IPS-11a (cell line): ENCODE data around the gene PSMA1.
"Not testable (repeated sequence)": the region's sequence is repeated elsewhere in the genome, so short reads cannot be mapped to it uniquely, and the experiment has no call there.

Experiments used
- H3K4me3 ChIP-seq: one replicate; pipeline ENCODE4 v1.5.1; 2013; ENCODE audit warnings: low read depth, low read length, control low read depth

The PSMA1 gene

DNA sequence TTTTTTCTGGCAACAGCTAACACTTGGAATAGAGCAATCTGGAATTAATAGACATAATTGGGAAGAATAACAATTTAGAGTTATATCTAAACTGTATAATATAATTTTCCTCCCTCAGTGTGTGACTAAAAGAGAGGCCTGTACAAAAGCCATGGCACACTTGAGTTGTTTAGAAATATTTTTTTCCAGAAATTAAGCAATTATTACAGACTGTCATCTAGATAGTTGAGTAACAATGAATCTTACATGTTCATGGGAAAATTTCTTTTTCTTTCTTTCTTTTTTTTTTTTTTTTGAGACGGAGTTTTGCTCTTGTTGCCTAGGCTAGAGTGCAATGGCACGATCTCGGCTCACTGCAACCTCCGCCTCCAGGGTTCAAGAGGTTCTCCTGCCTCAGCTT is 15.0 kb upstream of the PSMA1 start:
- not testable (repeated sequence) for H3K4me3 ChIP-seq

DNA sequence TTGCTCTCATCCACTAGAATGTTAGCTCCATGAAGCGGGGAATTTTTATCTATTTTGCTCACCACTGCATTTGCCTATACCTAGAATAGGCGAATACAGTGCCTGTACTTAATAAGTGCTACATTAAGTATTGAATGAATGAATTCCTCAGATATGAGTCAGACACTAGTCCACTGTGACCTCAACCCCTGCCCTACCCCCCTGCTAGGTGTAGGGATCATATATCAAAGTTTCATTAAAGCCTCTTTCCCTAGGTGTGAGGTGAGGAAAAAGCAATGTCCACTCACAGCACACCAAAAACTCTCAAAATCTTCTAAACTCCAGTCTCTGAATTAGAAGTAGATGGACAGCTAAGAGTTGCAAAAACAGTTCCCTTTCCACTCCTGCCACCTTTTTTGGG is 9.8 kb upstream of the PSMA1 start:
- no peak overlapping the region for H3K4me3 ChIP-seq

DNA sequence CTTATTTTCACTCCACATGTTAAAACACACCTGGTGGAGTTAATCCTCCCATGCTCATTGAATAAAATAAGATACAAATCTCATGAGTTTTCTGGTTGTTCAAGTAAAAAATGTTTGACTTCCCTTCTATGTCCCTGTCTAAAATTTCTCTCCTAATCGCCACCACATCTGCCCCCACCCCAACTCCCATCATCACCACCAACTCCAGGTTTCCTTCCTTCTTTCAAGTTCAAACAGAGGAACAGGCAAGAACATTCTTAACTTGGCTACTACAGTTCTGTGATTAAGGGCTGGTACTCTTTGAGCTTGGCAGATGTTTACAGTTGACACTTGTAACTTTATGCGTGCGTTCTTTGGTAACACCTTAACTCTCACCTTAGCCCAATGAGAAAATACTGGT is 9.1 kb upstream of the PSMA1 start:
- H3K4me3 ChIP-seq: no peak overlapping the region

DNA sequence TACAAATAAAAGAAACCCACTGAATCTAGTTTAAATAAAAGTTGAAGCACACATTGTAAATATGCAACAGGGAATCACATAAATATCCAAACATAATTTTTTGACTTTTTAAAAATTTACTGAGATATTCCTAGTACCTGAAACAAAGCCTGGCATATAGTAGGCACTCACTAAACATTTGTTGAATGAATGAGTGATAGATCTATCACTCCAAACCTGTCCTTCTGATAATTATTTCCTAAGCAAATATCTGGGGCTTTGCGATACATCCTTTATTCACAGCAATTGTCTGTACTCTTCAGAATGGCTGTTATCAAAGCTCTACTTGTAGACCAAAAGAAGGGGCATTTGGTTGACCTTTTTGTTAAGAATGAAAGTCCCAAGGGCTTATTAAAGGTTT is 2.6 kb upstream of the PSMA1 start:
- H3K4me3 ChIP-seq: no peak overlapping the region

DNA sequence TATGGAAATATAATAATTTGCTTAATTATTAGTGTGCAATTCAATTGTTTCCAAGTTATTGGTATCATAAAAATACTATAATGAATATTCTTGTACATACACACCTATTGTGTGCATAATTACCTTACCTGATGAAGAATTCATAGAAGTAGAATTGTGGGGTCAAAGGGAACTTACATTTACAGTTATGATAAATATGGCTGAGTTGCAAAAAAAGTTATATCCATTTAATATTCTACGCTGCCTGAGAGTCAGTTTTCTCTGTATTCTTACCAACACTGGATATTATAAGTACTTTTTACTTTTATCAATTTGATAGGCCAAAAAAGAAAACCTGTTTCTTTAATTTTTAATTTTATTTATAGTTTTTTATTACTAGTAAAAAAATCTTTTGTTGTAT is 2.1 kb upstream of the PSMA1 start:
- H3K4me3 ChIP-seq: no peak overlapping the region

DNA sequence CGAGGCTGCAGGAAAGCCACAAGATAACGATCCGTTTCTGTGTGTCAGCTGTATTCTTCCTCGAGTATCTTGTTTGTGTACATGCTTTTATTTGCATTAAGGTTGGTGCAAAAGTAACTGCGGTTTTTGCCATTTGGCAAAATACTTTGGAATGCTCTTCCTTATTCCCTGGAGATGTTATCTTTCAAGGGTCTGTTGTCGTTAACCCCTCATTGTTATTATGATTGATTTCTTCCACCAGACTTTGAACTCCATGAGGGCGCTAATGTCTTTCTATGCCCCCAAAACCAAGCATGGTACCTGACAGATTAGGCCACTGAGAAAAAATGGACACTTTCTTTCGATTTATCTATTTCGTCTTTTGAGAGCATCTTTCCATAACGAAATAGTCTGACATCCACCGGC is 563 bp upstream of the PSMA1 start:
- peak overlapping the region; percentile 84 for H3K4me3 ChIP-seq

DNA sequence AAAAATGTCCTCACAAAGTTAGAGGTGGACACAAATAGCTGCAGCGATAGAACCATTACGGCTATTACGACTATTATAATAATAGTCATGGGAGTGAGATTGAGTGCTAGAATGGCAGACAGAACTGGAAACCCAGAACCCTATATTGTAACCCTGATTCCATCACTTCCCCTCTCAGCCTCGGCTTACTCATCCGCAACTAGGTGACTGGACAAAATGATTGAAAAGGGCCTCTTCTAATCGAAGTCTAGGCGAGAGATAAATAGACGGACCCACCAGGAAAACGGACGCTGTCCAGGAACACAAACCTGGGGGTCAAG is 629 bp downstream of the PSMA1 start:
- H3K4me3 ChIP-seq: peak overlapping the region; percentile 84

DNA sequence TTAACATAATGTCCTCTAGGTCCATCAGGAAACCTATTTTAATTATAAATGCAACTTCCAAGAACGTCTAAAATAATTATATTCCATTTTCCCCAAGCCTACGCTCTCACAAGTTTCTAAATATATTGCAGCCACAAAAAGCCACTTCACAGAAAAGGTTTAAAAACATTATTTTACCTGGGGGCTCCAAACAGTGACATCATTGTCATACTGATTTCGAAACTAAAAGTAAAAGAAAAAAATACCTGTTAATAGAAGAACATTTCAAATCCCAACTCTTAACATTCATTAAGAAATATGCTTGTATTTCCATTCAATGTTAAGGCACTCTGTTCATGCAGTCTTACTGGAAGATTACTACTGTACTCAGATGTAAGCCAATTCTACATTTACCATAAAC is 1.4 kb downstream of the PSMA1 start:
- peak overlapping the region; percentile 84 for H3K4me3 ChIP-seq

DNA sequence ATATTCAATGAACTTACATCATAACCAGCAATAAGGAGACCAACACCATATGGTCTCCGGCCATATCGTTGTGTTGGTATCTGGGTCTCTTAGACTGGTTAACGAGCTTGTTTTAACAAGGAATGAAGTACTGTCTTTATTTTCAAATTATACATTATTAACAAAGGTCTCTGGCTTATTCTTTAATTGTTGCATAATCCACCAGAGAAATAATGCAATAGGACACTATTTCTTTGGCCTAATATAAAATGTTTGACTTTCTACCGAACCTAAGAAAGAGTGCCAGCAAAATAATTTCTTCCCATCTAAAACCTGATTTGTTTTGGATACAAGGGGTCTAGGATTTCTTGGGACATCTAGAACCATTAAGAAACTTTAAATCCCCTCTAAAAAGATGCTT is 6.4 kb downstream of the PSMA1 start:
- no peak overlapping the region for H3K4me3 ChIP-seq

DNA sequence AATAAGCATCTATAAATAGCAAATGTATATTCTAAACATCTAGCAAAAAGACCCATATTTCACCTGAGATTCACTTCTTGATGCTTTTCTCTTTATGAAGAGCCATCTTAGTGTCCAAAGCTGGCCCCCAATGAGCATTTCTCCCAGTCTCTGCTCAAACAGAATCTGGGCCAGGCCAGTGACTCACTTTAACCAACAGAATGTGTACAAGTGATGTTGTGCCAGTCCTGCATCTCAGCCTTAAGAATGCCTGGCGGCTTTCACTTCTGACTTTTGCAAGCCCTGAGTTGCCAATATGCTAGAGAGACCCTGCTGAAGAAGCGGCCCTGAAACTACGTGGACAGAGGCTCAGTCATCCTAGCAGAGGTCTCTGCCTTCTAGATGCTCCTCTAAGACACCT is 13.7 kb downstream of the PSMA1 start:
- H3K4me3 ChIP-seq: no peak overlapping the region

DNA sequence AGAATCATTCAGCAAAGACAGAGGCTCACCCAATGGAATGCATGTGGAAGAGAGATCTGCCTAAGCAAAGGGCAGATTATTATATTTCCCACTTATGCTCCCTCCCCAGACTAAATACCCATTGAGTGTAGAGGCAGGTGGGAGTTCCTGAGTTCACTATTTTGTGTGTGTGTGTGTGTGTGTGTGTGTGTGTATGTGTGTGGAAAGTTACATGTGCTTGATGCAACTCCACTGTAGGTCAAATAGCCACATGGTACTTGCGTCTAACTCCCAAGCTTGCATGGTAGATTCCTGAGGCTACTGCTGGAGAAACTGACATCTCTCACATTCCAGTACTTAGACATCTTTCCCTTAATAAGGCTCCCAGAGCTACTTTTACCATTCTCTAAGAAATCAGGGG is 17.2 kb downstream of the PSMA1 start:
- H3K4me3 ChIP-seq: no peak overlapping the region

DNA sequence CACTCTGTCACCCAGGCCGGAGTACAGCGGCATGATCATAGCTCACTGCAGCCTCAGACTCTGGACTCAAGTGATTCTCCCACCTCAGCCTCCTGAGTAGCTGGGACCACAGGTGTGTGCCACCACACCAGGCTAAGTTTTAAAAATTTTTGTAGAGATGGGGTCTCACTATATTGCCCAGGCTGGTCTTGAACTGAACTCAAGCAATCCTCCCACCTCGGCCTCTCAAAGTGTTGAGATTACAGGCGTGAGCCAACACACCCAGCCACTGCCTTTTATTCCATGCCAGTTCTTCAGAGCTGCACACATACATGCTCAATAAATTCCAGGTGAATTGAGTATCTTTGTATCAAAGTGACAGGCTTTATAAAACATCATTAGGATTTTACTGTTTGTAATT is 18.1 kb downstream of the PSMA1 start:
- H3K4me3 ChIP-seq: no peak overlapping the region

DNA sequence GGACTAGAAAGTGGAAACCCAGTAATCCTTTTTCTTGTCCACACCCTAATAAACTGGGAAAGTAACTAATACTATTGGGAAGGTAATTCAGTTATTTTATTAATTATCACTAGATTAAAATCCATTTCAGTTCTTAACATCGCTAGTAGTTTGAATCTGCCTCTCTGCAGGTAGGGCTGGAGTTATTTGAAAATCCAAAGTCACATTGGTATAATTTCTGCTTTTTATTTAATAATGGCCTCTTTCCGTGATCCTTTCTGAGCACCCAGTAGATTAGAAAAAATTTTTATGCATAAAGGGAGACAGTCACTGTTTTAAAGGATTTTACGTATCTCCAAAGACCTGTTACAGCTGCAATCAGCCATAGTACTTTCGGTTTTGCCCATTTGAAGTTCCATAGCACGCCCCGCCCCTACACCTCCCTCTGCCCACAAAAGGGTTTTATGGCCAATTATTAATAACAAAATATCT is 20.0 kb downstream of the PSMA1 start:
- peak overlapping the region; percentile 66 for H3K4me3 ChIP-seq

DNA sequence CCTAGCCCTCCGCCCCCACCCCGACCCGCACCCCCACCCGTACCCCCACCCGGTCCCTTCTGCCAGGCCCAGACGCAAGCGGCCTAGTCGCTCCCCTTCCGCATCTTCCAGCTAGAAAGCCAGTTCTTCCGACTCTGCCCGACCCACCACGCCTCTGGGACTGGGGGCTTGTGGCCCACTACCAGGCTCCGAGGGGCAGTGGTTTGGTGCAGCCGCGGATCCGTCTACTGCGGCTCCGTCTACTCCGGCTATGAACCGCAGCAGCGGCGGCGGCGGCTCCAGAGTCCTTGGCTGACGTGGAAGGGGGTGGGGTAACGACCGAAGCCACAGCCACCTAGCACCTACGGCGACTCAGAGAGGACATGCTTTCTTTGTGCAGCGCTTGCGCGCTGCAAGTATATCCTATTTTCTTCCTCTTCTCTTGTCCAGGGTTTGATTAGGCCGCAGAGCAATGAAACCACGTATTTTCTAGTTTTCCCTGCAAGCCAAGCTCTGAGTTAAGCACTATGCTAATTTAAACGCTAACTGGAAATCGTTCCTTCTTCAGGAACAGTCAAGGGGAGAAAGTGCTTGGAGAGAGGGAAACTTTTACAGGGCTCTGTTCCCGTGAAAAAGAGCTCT is 20.5 kb downstream of the PSMA1 start, which contains the start of gene COPB1:
COPB1 (minus strand) TSS at position 252 of the 621 bp plus-strand sequence. CDS start 883 bp downstream, outside the sequence.
- H3K4me3 ChIP-seq: peak within 1 kb of the TSS; percentile 66

DNA sequence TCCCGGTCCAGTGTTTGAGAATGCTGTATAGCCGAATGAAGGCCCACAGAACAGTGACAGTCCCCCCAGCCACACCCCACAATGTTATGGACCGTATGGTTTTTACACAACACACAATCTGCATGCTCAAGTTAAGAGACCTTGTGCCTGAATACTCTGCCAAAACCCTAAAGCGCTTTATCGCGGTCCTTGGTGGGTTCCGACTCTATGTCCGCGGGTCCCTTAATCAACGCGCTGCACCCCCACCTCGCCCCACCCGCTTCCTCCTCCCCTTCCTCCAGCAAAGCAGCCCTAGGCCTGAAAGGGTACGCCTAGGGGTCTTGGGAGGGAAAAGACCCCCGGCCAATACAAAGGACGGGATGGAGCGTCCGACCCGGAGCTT is 21.0 kb downstream of the PSMA1 start:
- peak overlapping the region; percentile 66 for H3K4me3 ChIP-seq

DNA sequence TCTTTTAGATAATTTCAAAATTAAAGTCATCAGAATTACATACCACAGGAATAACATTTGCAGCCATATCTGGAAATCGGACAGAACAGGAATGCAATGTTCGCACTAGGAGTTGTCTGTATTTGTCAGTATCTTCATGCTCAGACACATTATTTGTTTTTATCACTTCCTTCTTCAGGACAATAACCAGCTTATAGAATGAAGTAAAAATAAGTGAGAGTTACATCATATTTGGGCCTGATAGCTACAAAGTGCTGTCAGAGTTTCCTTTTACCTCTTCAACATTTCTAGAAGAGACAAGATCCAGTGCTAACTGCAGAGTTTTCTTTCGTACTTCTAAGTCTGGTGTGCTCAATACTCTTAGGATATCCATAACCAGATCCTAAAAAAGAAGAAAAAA is 39.5 kb downstream of the PSMA1 start:
- no peak overlapping the region for H3K4me3 ChIP-seq

DNA sequence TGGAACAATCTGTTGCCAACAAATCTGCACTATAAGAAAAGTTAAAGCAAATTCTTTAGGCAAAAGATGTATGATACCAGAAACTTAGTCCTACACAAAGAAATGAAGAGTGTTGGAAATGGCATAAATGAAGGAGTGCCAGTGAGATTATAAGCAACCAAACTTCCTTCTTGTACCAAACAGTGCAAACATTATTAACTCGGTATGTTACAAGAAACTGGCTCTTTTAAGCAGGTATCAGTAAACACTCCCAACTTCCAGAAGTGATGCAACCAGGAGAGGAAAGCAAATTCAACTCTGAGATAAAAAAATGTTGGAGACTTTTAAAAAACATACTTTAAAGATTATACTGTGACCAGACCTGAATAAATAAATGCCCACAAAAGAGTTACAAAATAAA is 49.1 kb downstream of the PSMA1 start:
- H3K4me3 ChIP-seq: no peak overlapping the region

DNA sequence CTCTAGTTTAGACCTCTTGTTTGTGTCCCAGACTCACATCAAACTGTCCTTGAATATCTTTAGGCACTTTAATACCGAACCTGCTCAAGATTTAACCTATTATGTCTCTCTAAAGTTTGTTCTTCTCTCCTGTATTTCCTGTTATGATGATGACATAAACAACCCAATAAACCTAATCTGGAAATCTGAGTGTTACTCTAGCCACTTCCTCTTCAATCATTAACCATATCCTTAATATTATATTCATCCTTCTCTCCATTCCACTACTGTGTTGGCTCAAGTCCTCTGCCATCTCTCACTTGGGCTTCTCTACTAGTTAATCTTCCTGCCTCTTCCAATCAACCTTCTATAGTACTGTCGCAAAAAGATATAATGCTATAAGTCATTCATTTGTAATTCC is 56.6 kb downstream of the PSMA1 start:
- no peak overlapping the region for H3K4me3 ChIP-seq

DNA sequence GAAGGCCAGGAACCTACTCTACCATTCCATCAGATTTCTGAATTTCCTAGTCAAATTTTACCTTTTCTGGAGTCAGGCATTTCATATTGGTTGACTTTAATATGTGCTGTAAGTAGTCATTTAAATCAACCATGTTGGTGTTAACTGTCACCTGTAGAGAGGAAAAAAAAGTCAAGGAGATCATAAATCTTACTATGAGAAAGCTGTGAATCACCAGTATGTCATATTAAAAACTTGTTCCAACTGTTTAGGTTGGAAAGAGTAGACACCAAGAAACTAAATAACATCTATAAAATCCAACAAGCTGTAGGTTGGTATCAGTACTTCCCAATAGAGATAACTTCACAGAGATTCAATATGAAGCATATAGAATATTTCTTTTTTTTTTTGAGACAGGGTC is 60.0 kb downstream of the PSMA1 start:
- H3K4me3 ChIP-seq: no peak overlapping the region

DNA sequence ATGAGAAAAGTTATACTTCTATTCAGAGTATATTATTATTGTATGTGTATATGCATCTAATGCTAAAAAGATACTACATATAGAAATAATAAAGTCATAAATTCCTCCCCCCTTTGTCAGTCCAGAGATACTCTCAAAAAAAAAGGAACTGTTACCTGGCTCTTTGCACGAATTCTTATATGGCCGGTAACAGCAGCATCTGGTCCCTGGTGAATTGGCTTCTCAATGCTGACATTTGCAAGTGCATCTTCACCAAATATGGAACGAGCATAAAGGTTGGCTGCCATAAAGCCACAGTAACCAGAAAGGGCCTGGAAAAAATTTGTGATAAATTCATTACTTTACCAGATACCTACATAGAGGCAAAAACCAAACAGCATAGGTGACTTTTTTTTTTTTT is 61.8 kb downstream of the PSMA1 start:
- H3K4me3 ChIP-seq: no peak overlapping the region

DNA sequence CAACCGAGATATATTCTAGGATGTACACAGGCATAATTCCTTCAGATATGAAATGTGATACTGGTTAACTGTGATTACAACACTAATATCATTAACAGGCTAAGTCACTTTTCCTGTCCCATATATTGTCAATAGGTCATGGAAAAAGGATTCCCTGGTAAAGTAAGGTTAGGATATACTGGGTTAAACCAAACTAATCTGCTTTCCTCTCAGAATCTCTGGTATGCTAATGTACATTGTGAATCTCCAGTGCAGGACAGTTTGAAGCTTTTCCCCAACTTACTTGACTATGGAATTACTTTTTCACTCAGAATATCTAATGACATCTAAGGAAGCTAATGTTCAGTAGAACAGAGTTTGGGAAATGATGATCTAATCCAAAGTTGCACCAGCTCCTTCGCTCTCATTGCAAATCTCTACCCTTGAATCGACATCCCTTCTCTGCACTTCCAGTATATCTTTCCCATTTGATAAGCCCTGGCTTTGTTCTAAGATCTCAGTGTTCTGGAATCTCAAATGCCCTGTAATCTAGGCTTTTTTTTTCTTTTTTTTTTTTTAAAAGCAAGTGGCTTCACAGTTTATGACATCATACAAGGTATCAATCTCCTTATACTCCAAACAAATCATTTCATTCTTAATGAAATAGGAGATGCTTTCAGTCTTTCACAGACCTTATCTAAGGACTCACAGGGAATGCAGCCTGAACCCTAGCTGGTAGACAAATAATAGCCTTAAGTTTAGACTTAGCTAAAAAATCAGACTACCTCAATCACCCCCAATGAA is 64.3 kb downstream of the PSMA1 start:
- H3K4me3 ChIP-seq: no peak overlapping the region
